ENCODE measurements around the gene ANGEL2.
A peak's percentile ranks its signal among the peaks of the same experiment; 100 is the strongest.

ANGEL2 gene

GRCh38 chr1:212950243-212951125, 65.2 kb downstream of the ANGEL2 start, which contains the start of gene VASH2:
Gene VASH2 (plus strand): TSS chr1:212950541. CDS start chr1:212951543, 1,002 bp downstream.
- DNase-seq: peak; percentile 90

GRCh38 chr1:212949771-212950170, 65.9 kb downstream of the ANGEL2 start:
- DNase-seq: no peak

GRCh38 chr1:212946872-212947271, 68.8 kb downstream of the ANGEL2 start:
- no peak for DNase-seq

DNA sequence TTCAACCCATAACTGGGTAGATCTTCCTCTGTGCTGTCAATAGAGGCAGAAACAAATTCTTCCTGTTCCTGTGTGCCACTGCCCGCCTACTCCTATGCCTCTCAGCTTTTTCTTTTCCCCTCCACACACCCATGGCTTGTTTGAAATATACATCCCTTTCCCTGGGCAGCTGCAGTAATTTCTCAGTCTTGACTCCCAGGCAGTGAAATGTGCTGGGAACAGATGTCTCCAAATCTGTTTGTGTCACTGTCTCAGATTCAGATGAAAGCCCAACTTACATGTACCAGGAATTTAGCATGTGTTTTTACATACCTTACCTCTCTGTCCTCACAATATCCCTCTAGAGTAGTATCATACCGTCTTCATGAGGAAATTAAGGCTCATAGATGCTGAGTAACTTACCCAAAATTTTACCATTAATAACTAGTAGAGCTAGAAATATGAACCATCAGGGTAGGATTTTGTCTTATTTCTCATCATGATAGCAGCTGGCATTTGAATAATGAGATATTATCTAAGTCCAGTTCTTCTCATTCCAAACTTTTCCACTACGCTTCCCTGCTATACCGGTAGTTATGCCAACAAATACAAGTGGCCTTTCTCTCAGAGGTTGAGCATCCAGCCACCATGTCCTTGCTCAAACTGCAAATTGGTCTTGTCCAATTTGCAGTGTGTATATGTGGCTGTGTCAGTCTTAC, 70.1 kb downstream of the ANGEL2 start:
- DNase-seq: no peak

DNA sequence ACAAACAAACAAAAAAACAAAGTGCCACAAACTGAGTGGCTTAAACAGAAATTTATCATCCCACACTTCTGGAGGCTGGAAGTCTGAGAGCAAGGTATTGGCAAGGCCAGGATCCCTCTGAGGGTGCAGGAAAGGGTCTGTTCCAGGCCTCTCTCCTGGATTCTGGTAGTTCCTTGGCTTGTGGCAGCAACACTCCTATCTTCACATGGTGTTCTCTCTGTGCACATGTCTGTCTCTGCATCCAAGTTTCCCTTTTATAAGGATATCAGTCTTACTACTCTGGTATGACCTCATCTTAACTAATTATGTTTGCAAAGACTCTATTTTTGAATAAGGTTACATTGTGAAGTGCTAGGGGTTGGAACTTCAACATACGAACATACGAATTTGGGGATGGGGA, 70.6 kb downstream of the ANGEL2 start:
- no peak for DNase-seq

GRCh38 chr1:212944229-212944901, 71.3 kb downstream of the ANGEL2 start:
- no peak for DNase-seq

- no peak for DNase-seq
These were observed 72.3 kb downstream of the ANGEL2 start for GRCh38 chr1:212943393-212943710.

- DNase-seq: no peak
These were observed 72.8 kb downstream of the ANGEL2 start for GRCh38 chr1:212942679-212943392.

Data from NCI-H1092 treated with DMSO at 0.1 percent for 48 hours (cell line).